ENCODE results near the gene LRRC8D.
"Not testable (repeated sequence)": the region's sequence is repeated elsewhere in the genome, so short reads cannot be mapped to it uniquely, and the experiment has no call there.

LRRC8D gene

DNA sequence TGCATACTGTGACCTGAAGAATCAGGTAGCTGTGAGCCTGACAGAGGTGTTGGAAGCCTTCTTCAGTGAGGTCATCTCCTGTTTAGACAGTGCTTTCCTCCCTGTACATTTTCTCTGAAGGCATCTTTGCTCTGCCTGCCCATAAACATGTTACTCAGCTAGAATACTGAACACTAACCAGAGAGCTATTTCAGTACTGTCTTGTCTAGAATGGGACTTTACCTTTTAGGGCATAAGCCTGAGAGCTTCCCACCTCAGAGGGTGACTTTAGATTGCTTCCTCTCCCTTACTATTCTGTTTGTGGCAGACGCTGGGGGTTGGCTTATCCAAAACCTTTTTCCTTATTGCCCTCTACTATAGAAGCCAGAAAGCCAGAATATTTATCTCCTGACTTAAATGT is 150.8 kb downstream of the LRRC8D start:
- no peak for DNase-seq

DNA sequence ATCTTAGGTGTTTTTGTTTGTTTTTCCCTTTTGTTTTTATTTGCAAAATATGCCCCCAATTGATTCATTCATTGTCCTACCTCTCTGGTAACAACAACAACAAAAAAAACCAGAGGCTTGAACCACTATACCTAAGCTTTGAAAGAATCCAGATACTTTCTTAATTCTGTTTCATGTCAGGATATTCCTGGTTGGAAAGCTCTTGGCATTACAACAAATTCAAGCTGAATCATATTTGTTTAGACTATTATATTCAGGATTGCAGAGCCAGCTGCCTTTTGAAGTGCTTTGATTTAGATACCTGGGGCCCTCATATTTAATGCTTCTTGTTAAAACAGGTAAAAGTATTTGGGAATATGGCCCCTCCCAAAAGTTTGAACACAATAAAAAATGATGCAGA is 151.2 kb downstream of the LRRC8D start:
- no peak for DNase-seq

GRCh38 chr1:89973471-89974127 is 152.8 kb downstream of the LRRC8D start:
- DNase-seq: no peak

GRCh38 chr1:89974256-89974655 is 153.4 kb downstream of the LRRC8D start:
- DNase-seq: no peak

GRCh38 chr1:89974696-89975470 is 154.1 kb downstream of the LRRC8D start:
- DNase-seq: no peak

DNA sequence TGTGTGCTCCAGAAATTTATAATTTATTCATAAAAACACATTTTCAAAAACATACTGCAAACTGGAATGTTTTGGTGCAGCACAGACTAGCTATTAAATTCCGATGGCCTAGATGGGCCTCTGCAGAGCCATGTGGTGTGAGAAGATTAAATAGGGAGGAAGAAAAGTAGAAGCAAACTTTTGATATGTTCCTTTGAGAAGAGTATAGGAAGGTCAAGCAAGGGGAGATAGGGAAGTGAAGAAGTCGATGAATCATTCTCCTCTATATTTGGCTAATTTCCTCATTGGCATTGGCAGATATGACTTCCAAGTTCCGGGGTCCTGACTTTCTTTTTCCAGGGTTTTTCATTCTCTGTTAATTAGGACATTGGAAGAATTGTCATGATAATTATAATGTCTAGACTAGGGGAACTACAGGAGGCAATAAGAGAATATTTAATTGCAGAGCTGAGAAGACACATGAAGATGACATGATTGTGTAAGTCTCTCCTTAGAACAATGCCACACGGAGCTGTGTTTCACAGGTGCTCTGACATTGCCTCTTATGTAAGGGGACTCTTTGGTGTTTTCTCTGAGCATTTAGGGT is 154.8 kb downstream of the LRRC8D start:
- no peak for DNase-seq

GRCh38 chr1:89978755-89979154 is 157.9 kb downstream of the LRRC8D start:
- DNase-seq: no peak

DNA sequence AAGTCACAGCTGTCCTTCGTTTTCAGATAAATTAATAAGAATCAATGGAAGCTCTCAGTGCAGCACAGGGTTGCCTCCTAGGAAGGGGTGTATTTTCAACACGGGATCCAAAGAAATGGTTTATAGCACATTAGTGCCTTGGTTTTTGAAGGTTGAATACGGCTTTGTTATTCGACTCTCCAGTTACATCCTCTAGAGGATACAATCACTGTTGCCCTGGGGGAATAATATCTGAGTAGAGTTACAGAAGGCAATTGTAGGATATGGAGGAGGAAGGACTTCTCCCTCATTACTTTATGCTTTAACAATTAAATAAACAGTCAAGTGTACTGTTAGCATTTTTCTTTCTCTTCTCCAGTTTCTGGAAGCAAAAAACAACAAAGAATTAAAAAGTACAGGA is 159.8 kb downstream of the LRRC8D start:
- DNase-seq: no peak

DNA sequence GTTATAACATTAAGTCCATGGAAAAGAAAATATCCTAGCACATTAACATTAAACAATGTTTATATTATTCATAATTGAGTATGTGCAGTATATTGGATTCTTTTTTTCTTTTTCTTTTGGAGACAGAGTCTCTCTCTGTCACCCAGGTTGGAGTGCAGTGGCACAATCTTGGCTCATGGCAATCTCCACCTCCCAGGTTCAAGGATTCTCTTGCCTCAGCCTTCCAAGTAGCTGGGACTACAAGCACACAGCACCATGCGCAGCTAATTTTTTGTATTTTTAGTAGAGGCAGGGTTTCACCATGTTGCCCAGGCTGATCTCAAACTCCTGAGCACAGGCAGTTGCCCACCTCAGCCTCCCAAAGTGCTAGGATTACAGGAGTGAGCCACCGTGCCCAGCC is 162.0 kb downstream of the LRRC8D start:
- not testable (repeated sequence) for DNase-seq

GRCh38 chr1:89984564-89985116 is 163.8 kb downstream of the LRRC8D start:
- DNase-seq: not testable (repeated sequence)

DNA sequence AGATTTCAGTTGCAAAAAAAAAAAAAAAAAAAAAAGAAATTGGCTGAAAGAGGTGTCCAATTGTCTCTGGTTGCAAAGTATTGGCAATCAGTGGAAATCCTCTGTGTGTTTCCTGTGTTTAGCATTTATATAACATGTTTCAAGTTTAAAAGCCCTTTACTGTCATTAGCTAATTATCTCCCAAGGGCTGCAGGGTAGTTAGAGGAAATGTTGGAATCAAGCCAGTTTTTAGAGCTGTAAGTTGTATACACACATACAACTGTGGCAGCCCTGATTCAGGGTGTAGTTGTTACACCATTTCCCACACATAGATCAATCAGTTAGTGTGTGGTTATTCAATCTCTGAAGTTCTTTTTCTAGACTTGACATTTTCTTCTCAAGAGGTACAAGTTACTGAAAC is 165.2 kb downstream of the LRRC8D start:
- DNase-seq: no peak
